Stimulated activated CD4-positive, alpha-beta T cell treated with anti-CD3 and anti-CD28 coated beads, Interleukin-1b, Interleukin-23, amount 100 ng/mL, for 48 hours (primary cell): ENCODE results near the gene RSPO4.
"Not testable (repeated sequence)": the region's sequence is repeated elsewhere in the genome, so short reads cannot be mapped to it uniquely, and the experiment has no call there.

Experiments used
- DNase-seq: peaks from one replicate; pipeline ENCODE4 v3.0.0-alpha.2; 2020

Gene RSPO4

DNA sequence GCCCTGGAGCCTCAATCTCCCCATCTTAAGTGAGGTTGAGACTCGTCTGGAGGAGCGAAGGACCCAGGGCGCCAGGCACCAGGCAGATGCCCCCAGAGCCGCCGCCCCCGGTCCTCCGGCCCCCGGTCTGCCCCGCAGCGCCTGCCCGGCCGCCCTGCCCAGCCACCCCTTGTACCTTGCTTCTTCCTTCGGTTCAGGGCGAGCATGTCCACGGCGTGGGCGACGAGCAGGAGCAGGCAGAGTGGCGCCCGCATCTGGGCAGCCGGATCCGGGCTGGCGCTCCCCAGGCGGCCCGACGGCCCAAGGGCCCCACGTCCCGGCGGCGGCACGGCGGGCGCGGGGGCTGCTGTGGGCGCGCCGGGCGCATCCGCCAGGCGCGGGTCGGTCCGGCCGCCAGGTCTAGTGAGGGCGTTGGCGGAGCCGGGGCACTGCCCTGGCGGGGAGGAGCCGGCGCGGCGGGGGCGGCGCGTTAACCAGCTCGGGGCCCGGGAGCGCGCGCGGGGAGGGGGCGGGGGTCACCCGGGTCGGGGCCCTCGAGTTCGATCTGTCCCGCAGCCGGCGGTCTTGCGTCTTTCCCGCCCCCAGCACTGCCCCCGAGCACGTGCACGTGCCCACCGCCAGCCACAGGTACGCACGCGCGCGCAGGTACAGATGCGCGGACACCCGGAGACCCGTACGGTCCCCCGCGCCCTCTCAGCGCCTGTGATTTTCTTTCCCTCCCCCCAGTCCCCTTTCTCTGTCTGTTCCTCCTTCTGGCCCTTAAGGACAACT, at the start of gene RSPO4:
TSS of gene RSPO4 (minus strand) at position 401 of the 771 bp plus-strand sequence. CDS start at position 254, 147 bp downstream.
- no peak for DNase-seq

DNA sequence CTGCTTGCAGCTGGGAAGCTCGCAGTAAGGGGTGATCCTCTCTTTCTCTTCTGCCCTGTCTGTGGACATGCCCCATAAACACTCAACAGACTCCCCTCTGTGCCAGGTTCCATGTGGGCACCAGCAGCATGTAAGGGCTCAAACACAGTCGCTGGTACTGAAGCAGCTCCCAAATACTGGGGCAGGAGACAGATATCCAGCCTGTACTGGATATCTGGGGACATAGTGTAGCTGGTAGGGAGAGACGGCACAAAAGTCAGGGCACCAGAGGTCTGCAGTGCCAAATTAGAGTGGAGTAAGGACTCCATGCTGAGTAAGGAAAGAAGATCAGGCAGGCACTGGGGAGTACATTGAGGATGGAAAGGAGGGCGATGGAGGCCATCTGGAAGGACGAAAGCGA, 48.3 kb upstream of the RSPO4 start:
- DNase-seq = no peak

DNA sequence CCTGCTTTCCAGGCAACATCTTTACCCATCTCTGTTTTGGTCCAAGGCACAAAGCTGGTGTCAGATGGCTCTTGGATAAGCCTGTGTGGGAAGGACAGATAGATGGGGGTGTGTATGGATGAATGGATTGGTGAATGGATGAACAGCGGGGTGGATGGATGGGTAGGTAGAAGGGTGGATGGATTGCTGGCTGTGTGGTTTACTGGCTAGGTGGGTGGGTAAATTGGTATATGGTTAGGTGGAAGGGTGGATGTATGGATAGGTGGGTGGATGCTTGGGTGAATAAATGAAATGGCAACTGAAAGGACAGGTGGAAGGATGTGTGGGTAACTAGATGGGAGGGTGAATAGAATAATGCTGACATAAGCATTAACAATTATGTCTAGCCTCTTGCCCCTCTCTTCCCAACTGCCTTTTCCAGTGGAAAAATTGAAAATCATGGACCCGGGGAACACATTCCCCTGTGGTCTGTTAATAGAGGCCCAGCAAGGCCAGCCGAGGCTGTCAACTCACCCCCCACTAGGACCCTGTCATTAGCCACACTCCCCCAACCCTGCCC, 43.8 kb upstream of the RSPO4 start:
- DNase-seq = no peak

DNA sequence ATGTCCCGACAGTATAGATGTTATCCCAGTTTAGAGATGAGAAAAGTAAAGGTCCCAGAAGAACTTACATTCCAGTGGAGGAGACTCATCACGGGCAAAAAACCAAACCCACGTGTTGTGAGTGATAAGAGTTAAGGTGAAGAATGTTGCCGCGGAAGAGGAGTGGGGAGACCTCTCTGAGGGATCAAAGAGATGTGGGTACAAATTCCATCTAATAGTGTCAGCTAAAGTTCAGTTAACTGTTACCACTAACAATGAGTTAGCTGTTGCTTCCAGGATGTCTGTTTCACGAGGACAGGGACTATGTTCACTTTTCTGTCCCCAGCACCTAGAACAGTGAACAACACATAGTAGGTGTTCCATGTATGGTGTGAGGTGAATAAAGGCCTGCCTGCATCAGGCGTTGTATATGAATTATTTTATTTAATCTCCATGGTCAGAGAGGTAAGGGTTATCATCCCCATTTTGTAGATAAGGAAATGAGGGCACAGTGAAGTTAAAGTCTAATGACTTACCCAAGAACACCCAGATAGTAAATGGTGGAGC, 39.8 kb upstream of the RSPO4 start:
- no peak for DNase-seq

DNA sequence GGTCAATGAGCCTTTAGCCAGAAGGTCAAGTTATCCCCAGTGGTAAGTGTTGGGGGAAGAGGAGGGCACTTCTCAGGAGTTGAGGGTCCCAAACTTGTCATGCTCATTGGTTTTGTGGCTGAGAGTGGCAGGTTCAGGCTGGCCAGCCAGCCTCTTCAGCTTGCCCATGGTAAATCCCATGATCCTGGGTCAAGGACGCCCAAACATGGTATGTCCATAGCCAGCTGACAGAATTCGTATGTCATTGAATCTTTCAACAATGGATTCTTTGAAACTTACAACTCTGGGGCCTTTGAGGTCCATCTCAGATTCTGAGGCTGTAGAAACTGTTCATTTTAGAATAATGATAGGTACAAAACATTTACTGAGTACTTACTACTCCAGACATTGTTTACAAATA, 36.1 kb upstream of the RSPO4 start:
- no peak for DNase-seq

DNA sequence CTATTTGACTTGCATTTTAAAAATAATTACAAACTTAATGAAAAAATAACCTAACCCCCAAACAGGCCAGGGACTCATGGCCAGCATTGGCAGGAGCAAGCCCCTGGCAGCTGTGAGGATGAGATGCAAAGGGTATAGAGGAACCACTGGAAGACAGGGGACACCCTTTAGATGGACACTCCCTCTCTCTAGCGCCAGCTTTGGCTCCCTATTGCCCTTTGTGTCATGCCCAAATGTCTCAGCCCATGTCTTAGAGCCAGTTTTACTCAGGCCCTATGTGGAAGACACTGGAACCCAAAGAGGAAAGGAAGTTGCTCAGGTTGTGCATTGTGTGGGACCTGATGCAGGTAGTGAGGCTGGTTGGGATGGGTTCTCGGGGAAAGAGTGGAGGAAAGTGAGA, 34.9 kb upstream of the RSPO4 start:
- no peak for DNase-seq

DNA sequence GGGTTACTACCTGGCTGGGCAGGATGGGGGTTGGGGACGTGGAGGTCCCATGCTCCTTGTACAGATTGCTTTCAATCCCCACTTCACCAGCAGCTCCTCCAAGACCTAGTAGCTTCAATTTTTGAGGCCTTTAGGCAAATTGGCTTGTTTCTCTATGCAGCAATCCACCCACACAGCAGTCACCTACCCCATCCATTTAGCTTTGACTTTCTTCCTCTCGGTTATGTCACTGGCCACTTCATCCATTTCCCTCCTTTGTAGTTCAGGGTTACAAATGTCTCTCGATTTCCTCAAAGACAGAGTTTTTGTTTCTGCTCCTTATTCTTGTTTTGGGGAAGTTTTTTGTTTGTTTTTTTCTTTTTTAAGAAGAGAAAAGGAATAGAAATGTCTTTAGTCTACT, 33.4 kb upstream of the RSPO4 start:
- DNase-seq = no peak

DNA sequence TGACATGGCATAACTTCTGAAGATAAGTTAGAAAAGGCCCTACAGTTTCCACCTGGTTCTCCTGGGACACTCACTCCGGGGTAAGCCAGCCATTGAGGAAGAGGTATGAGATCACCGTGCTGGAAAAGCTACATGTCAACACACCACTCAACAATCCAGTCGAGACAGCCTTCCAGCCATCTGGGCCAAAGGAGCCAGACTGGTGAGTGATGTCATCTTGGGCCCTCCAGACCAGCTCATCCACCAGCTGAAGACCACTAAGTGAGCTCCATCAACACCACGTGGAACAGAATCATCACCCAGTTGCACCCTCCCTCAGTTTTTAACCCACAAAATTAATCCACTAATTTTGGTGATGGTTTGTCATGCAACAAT, 32.3 kb upstream of the RSPO4 start:
- no peak for DNase-seq

DNA sequence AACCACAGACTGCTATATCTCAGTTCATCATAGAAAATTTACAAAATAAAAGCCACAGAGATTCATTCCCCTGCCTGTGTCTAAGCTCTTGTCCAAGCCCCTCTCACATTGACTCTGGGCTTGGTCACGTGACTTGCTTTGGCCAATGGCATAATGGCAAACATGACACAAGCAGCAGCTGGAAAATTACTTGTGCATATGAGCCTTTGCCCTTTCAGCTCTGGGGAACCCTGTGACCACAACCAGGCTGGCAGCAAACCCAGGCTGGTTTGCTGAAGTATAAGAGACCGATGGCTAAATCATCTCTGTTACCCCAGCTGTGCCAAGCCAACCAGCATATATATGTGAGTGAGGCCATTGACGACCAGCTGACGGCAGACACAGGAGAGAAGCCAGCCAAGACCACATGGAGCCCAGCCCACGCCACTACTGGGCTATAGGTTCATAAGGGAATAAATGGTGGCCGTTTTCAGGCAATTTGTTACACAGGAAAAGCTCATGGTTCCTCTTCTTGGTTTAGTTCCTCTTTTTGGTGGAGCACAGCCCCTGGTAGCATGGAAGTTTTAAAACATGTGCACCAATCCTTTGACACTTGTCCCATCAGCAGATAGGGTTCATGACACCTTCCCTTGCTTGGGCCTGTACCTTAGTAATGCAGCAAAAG, 31.8 kb upstream of the RSPO4 start:
- DNase-seq = peak; percentile 20

DNA sequence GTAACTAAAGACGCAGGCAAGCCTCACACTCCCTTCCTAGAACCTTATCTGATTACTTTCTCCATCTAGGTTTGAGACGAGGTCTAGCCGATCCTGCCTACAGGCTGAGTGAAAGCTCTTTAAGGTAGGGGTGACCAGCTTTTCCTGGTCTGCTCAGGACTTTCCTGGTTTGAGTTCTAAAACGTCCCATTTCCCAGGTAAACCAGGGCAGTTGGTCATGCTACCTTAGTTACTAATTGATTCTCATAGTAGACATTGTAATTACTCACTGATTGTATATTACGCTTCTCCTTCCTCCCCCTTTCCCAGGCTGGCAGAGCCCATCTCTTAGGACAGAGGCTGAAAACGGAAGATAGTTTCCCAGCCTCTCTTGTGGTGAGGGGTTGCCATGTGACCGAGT, 27.9 kb upstream of the RSPO4 start:
- no peak for DNase-seq

DNA sequence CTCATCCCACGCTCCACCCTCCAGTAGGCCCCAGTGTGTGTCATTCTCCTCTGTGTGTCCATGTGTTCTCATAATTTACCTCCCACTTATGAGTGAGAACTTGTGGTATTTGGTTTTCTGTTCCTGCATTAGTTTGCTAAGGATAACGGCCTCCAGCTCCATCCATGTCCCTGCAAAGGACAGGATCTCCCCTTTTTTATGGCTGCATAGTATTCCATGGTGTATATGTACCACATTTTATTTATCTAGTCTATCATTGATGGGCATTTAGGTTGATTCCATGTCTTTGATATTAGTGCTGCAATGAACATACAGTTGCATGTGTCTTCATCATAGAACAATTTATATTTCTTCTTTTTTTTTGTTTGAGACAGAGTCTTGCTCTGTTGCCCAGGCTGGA, 24.1 kb upstream of the RSPO4 start:
- DNase-seq = not testable (repeated sequence)

DNA sequence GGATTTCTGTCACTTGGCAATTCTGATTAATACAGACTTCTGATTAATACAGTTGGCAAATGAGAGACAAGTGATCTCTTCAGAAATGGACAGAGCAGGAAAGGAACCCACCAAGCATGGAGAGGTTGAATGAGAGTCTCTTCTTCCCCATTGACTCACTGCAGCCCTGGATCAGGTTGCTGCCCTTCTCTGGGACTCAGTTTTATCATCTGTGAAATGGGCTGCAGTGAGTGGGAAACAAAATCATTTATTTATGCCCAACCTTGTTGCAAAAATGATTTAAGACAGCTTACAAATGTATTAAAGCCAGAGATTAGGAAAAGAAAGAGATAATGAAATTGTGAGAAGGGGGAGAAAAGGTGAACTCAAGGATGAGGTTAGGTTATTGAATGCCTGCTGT, 20.8 kb upstream of the RSPO4 start:
- no peak for DNase-seq

DNA sequence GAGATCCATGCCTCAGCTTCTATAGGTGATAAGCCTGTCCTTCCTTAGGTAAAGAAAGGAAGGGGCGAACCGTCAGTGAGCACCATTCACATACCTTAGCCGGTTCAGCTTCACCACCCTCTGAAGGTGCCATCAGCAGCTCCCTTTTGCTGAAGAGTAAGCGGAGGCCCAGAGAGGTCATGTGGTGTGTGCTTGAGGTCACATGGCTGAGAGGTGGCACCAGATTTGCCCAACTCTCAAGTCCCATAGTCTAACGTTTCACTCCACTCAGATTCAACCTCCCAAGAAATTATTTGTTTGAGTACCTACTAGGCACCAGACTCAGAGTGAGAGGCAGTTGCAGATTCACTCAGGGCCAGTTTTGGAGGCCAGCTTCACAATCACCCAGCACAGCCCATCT, 18.5 kb upstream of the RSPO4 start:
- no peak for DNase-seq

DNA sequence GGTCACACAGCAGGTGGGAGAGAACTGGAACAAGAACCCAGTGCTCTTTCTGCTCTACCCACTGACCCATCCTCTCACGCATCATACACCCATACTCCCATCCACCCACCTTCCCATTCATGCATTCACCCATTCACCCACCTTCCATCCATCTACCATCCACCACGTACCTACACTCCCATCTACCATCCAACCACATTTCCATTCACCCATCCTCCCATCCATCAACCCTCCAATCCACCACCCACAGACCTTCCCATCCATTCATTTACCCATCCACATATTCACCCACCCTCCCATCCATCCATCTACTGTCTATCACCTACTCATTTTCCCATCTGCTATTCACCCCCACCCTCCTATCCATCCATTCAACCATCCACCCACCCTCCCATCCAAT, 17.2 kb upstream of the RSPO4 start:
- DNase-seq = no peak

DNA sequence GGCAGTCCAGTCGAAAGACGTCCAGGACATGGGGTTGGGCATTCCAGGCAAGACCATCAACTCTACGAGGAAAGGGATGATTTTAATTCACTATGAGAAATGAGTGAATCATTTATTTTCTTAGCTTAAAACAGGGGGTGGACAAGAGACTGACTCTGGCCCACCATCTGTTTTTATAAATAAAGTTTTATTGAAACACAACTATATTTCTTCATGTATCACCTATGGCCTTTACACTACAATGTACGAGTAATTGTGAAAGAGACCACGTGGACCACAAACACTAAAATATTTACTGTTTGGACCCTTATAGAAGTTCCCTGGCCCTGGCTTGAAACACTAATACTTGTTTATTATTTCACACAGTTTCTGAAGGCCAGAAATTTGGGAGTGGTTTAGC, 15.6 kb upstream of the RSPO4 start:
- no peak for DNase-seq

DNA sequence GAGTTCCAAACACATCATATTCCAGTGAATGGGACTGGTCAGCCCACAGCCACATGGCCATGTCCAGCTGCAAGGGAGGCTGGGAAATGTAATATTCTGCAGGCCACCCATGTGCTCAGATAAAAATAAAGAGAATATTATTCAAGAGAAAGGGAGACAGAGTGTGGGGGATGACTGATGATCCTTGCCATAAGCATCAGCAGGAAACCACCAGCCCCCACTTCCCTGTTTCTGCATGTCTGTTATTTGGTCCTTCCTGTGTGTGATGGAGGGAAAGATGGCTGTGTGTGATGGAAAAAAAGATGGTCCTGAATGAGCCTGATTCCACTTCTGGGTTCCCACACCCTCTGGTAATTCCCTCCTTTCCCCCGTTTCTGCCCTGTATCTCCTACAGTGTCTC, 13.1 kb upstream of the RSPO4 start:
- no peak for DNase-seq

DNA sequence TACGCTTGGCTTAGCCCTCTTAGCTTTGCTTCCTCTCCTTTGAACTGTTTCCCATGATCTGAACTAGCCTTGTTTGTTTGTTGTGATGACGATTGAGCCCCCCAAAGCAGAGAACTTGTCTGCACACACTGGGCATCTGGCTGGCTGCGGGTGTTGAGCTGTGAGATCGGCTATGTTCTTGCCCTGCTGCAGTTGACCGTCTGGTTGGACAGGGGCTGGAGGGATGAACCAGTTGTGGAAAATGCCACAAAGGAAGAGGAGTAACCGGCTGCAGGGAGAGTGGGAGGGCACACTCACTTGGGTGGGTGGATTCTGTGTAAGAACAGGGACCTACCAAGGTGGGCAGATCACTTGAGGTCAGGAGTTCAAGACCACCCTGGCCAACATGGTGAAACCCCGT, 12.4 kb upstream of the RSPO4 start:
- DNase-seq = no peak

DNA sequence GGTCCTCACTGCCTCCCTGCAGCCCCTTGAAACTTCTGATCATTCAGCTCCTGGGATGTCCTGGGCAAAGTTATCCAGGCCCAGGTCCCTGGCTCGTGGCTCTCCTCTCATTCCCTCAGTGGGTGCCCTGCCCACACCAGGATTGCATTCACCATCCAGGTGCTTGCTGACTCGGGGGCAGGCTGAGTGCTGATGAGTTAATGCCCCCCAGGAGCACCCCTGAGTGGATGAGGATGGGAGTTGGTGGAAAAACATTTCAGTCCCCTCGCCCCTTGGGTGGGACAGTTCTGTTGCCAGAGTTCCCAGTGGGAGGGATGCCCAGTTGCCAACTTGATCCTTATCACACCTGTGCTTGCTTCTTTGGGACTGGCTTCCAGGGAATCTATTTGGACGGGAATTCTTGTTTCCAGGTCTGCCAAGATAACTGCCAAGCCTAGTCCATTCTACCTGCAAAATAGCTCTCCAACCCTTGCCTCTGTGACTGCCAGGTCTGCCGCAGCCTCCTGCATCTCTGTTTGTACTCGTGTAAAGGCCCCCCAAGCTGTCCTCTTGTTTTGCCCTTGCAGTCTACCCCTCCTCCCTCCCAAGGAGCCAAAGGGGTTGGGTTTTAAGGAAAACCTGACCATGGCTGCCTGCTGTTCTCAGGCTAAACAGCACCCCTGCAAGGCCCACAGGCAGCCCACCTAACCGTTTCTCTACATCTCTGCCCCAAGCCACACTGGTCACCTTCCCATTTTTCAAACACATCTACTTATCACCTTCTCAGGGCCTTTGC, 11.6 kb upstream of the RSPO4 start:
- no peak for DNase-seq

DNA sequence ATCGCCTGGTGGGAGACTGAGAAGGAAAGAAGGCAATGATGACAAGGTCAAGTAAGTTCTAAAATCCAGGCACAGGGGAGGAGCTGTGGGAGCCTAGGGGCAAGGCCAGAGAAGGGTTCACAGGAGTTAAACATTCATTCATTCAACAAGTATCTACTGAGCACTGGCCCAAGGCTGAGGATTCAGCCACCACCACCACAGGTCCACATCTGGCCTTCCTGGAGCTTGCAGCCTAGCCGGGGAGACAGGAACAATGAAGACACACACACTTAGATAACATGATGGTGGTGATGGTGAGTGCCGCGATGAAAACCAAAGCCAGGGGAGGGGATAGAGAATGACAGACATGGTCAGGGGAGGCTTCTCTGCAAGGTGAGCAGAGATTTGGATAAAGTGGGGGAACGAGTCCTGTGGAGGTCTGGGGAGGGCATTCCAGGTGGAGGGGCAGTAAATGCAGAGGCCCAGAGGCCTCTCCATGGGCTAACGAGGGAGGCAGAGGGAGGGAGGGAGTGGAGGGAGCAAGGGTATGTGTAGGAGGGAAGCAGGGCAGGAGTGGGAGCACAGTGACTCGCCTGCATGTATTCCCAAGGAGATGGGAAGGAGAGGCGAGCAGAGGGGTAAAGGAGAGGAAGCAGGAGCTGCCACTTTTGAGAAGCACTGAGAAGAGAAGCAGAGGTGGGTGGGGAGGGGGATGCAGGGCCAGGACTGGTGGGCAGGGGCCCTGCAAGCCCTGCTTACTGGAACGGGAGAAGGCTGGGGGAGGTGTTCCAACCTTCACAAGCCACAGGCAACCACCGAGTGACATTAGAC, 10.5 kb upstream of the RSPO4 start:
- DNase-seq = no peak

DNA sequence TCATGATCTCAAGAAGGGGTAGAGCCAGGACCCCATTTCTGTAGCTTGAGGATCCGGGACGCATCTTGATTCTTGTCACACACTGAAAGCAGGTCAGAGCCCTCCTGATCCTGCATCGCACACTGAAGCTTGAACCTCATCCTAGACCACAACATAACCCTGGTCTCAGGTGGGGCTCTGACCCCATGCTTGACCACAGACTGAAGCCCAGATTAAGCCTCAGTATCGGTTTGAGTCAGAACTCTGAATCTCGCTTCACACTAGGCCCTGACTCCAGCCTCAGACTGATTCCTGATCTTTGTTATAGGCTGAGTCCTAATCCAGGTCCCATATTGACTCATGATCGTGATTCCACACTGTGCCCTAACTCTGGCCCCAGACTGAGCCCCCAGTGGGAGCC, 8.5 kb upstream of the RSPO4 start:
- no peak for DNase-seq

DNA sequence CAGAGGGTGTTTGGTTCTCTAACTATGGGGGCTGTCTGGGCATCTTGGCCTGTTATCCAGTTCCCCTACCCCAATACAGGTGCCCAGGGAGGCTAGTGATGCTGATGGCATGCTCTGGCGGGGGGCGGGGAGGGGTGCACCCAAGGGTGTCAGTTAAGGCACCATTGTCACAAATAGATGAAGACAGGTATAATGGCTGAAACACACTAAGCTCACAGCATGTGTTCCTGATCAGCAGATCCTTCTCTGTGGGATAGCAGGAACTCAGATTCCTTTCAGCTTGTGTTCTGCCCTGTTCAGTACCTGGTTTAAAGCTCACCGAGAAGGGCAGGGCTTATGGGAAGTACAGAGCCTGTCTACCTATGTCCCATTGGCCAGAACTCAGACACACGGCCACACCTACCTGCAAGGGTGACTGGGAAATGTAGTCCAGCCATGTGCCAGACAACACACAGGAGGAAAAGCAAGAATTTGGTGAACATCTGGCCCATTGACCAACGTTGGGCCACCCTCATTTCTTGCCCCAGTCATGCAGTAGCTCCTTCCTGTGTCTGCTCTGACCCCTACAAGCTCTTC, 3.4 kb upstream of the RSPO4 start:
- peak; percentile 22 for DNase-seq
